Hematopoietic multipotent progenitor cell treated with erythropoietin and hydrocortisone succinate and interleukin-3 and kit ligand, for 4 days (in vitro differentiated cells): ENCODE measurements around the gene SMG7.
A peak's percentile ranks its signal among the peaks of the same experiment; 100 is the strongest.

Source experiments
- DNase-seq: peaks from one replicate; pipeline ENCODE4 v3.0.0-alpha.2; 2015

SMG7 gene

GRCh38 chr1:183592733-183593132 is 120.4 kb downstream of the SMG7 start:
- DNase-seq, result no peak

- peak; percentile 18 for DNase-seq
These were observed 121.1 kb downstream of the SMG7 start for GRCh38 chr1:183593356-183593755.

GRCh38 chr1:183595537-183595936 is 123.2 kb downstream of the SMG7 start:
- no peak for DNase-seq

GRCh38 chr1:183596500-183596899 is 124.2 kb downstream of the SMG7 start:
- no peak for DNase-seq

GRCh38 chr1:183597656-183598347 is 125.5 kb downstream of the SMG7 start:
- no peak for DNase-seq

GRCh38 chr1:183598386-183598785 is 126.1 kb downstream of the SMG7 start:
- no peak for DNase-seq

GRCh38 chr1:183600136-183600535 is 127.8 kb downstream of the SMG7 start:
- DNase-seq, result peak; percentile 56

- no peak for DNase-seq
These were observed 128.3 kb downstream of the SMG7 start for GRCh38 chr1:183600634-183601033.

- no peak for DNase-seq
These were observed 130.2 kb downstream of the SMG7 start for GRCh38 chr1:183602510-183602909.
